Body of pancreas (tissue), 4 donors: Measurements from ENCODE around the gene APC2. TPM values are rescaled to one million over a fixed set of nuclear protein-coding genes. Genes with fewer than 3 reads are reported as not detected.
"Not testable (repeated sequence)": the region's sequence is repeated elsewhere in the genome, so short reads cannot be mapped to it uniquely, and the experiment has no call there.

Source experiments
- ATAC-seq: fragments of 150-250 bp; one replicate; pipeline ENCODE4 v1.9.1; 2016
- DNase-seq, 4 donors: peaks; one replicate each; pipeline ENCODE4 v3.0.0-alpha.2; 2019
- H3K27ac ChIP-seq, 4 donors: fragments of 200-600 bp; sonication (generic); 1 replicate in 3 of 4; 2 replicates in 1 of 4; pipeline versions ENCODE4 v1.5.1 to v1.6.1; 2016 to 2019; ENCODE audit warnings: mild to moderate bottlenecking in 1 of 4, mixed read lengths in 1 of 4, moderate library complexity in 1 of 4
- H3K27me3 ChIP-seq, 2 donors: fragments of 200-600 bp; sonication (generic); one replicate each; pipeline ENCODE4 v1.6.0; 2016; ENCODE audit warnings: mild to moderate bottlenecking in 1 of 2
- H3K36me3 ChIP-seq, 2 donors: fragments of 200-600 bp; sonication (generic); replicated peaks in 1 of 2; 2 replicates each; pipeline ENCODE4 v1.5.1; 2016; ENCODE audit warnings: low read depth in 2 of 2; ENCODE audit not compliant: insufficient read depth in 1 of 2
- H3K4me1 ChIP-seq: fragments of 200-600 bp; sonication (generic); one replicate; pipeline ENCODE4 v1.6.0; 2016
- H3K4me3 ChIP-seq, 2 donors: fragments of 200-600 bp; sonication (generic); 1 replicate in 1 of 2; 2 replicates in 1 of 2; pipeline ENCODE4 v1.5.1; 2016 to 2019
- H3K9me3 ChIP-seq, 3 donors: fragments of 200-600 bp; sonication (generic); 1 replicate in 2 of 3; 2 replicates in 1 of 3; pipeline ENCODE4 v1.5.1; 2016
- POLR2A ChIP-seq, 3 donors: fragments of 450-650 bp; IDR thresholded peaks; one replicate each; pipeline ENCODE4 v1.6.1; 2016; ENCODE audit warnings: antibody characterized with exemption in 3 of 3, mild to moderate bottlenecking in 2 of 3
- WGBS, 2 donors: methylation state at CpG; one replicate each; pipeline ENCODE4 v1.1.5; 2017; 5-methylcytosine and 5-hydroxymethylcytosine counted together
- intact Hi-C: fragments of 100-400 bp; cut with DNase I; formaldehyde crosslinking; loops from one replicate; pipeline ENCODE4 v1.15.1; 2023
- total RNA-seq, 2 donors: library from RNA; depleted of rRNA; stranded (reverse); fragments of >200 nt; gene quantifications; one replicate each; pipeline ENCODE4 v1.1.0, GENCODE V29; 2016
- TF ChIP-seq, protein P1 (sequence below), 7 experiments: fragments of 450-650 bp in 4 of 7; fragments of 200-600 bp in 3 of 7; sonication (generic) in 3 of 7; IDR thresholded peaks; one replicate each; pipeline ENCODE4 v1.5.1; 2016 to 2019; ENCODE audit warnings: antibody characterized with exemption in 7 of 7

The APC2 gene
- total RNA-seq, 2 donors from 2014 or later = 0.26 TPM; not detected in 1

DNA sequence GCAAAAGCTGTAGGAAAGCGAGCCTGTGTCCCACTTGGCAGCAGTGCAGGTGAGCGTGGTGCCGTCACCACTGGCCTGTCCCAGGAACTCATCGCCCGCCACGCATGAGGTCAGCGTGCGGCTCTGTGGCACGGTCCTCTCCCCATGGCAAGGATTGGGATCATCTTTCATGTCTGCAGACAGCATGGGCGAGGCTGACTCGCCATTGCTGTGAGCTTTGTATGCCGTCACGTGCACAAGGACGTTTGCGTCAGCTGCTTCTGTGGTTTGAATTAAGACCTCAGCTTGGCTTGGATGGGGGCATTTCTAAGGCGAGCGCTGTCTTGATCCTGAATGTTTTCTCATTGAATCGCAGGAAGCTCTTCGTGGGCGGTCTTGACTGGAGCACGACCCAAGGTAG lies 32.8 kb upstream of the APC2 start:
- TF ChIP-seq, protein P1, sequence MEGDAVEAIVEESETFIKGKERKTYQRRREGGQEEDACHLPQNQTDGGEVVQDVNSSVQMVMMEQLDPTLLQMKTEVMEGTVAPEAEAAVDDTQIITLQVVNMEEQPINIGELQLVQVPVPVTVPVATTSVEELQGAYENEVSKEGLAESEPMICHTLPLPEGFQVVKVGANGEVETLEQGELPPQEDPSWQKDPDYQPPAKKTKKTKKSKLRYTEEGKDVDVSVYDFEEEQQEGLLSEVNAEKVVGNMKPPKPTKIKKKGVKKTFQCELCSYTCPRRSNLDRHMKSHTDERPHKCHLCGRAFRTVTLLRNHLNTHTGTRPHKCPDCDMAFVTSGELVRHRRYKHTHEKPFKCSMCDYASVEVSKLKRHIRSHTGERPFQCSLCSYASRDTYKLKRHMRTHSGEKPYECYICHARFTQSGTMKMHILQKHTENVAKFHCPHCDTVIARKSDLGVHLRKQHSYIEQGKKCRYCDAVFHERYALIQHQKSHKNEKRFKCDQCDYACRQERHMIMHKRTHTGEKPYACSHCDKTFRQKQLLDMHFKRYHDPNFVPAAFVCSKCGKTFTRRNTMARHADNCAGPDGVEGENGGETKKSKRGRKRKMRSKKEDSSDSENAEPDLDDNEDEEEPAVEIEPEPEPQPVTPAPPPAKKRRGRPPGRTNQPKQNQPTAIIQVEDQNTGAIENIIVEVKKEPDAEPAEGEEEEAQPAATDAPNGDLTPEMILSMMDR (IDR thresholded peaks at IDR 0.05) = no peak
- TF ChIP-seq POLR2A (IDR thresholded peaks at IDR 0.05) = no peak
- DNase-seq (peak in 1 of 4 donors; percentile 47), ATAC-seq (no peak)
- Histone ChIP-seq H3K9me3 (no peaks in the 10 kb centered on the region), H3K36me3 (peaks cover 15 to 22% of the 10 kb centered on the region in 2 donors), H3K4me1 (peaks cover 70% of the 10 kb centered on the region), H3K27me3 (no peaks in the 10 kb centered on the region), H3K4me3 (no peak overlapping the region), H3K27ac (peak overlapping the region; percentile 25 to 98 (median 94))
- intact Hi-C loops = no loop called here
- 68 to 78% methylated on average over 21 of the region's 21 CpGs for whole genome bisulfite sequencing, 2 donors

GRCh38 chr19:1417681-1418495 lies 32.0 kb upstream of the APC2 start:
- ATAC-seq (no peak), DNase-seq (no peak)
- no peak overlapping the region for H3K4me3 ChIP-seq
- intact Hi-C loops = no loop called here
- peaks cover 15 to 29% of the 10 kb centered on the region in 2 donors for H3K36me3 ChIP-seq
- H3K27ac ChIP-seq = peak overlapping the region; percentile 25 to 98 (median 94)
- H3K9me3 ChIP-seq = no peaks in the 10 kb centered on the region
- 42 to 64% methylated on average over 27 to 30 of the region's 30 CpGs for WGBS, 2 donors
- peaks cover 63% of the 10 kb centered on the region for H3K4me1 ChIP-seq
- no peaks in the 10 kb centered on the region for H3K27me3 ChIP-seq
- TF ChIP-seq, protein P1 (IDR thresholded peaks at IDR 0.05) = no peak
- no peak for TF ChIP-seq POLR2A (IDR thresholded peaks at IDR 0.05)

- DNase-seq = no peak
- 79 to 89% methylated on average over 13 of the region's 13 CpGs for WGBS, 2 donors
- Histone ChIP-seq H3K27ac (peak overlapping the region in 1 of 4 donors; percentile 95), H3K27me3 (no peaks in the 10 kb centered on the region), H3K4me3 (no peak overlapping the region), H3K9me3 (no peaks in the 10 kb centered on the region), H3K36me3 (peaks cover 15 to 32% of the 10 kb centered on the region in 2 donors), H3K4me1 (peaks cover 57% of the 10 kb centered on the region)
- intact Hi-C loops = no loop called here
- TF ChIP-seq, protein P1 (IDR thresholded peaks at IDR 0.05) = no peak
- TF ChIP-seq POLR2A (IDR thresholded peaks at IDR 0.05) = no peak
- ATAC-seq = no peak
Observed at GRCh38 chr19:1418496-1418775, 31.5 kb upstream of the APC2 start.

GRCh38 chr19:1418951-1419738 lies 30.8 kb upstream of the APC2 start:
- no peaks in the 10 kb centered on the region for H3K27me3 ChIP-seq
- H3K9me3 ChIP-seq = no peaks in the 10 kb centered on the region
- peaks cover 15 to 34% of the 10 kb centered on the region in 2 donors for H3K36me3 ChIP-seq
- DNase-seq (no peak), ATAC-seq (no peak)
- 85 to 90% methylated on average over 17 to 21 of the region's 21 CpGs for WGBS, 2 donors
- TF ChIP-seq POLR2A (IDR thresholded peaks at IDR 0.05) = no peak
- TF ChIP-seq, protein P1 (IDR thresholded peaks at IDR 0.05) = no peak
- no peak overlapping the region for H3K4me3 ChIP-seq
- peaks cover 50% of the 10 kb centered on the region for H3K4me1 ChIP-seq
- peak overlapping the region in 1 of 4 donors; percentile 95 for H3K27ac ChIP-seq
- intact Hi-C loops = no loop called here

- intact Hi-C loops, H3K4me3 ChIP-seq, H3K27ac ChIP-seq, H3K9me3 ChIP-seq, ATAC-seq, H3K27me3 ChIP-seq, DNase-seq: not testable (repeated sequence)
- 94 to 96% methylated on average over 13 to 24 of the region's 43 CpGs for WGBS, 2 donors
- Histone ChIP-seq H3K36me3 (peaks cover 15 to 35% of the 10 kb centered on the region in 2 donors), H3K4me1 (peaks cover 42% of the 10 kb centered on the region)
Observed at GRCh38 chr19:1420085-1420484, 29.8 kb upstream of the APC2 start.
